Activated CD4-positive, alpha-beta memory T cell treated with anti-CD3 and anti-CD28 coated beads, Interleukin-2, amount 10 ng/mL, durations not matched to agents 7 days and 5 days (primary cell): ENCODE data around the gene BFAR. TPM values are rescaled to one million over a fixed set of nuclear protein-coding genes. Genes with fewer than 3 reads are reported as not detected.

Experiments used
- CTCF ChIA-PET: fragments of 350-600 bp; sonication (Branson Sonifier 250); formaldehyde crosslinking; loops from one replicate; lab custom pipeline; 2021; ENCODE audit warnings: antibody characterized with exemption, inconsistent platforms; lab: Charles Lee
- POLR2A ChIA-PET: fragments of 350-600 bp; sonication (Branson Sonifier 250); formaldehyde crosslinking; loops from one replicate; lab custom pipeline; 2021; ENCODE audit warnings: antibody characterized with exemption; lab: Charles Lee
- DNase-seq: peaks from one replicate; pipeline ENCODE4 v3.0.0-alpha.2; 2020
- H3K27ac Mint-ChIP-seq: one replicate; pipeline ENCODE4 v1.8.0; 2021; ENCODE audit warnings: mild to moderate bottlenecking, mixed read lengths
- H3K27me3 Mint-ChIP-seq: one replicate; pipeline ENCODE4 v1.8.0; 2021; ENCODE audit warnings: mixed read lengths
- H3K36me3 Mint-ChIP-seq: one replicate; pipeline ENCODE4 v1.8.0; 2021; ENCODE audit warnings: low read depth, mixed read lengths
- H3K4me1 Mint-ChIP-seq: one replicate; pipeline ENCODE4 v1.8.0; 2021; ENCODE audit warnings: mixed read lengths
- H3K4me3 Mint-ChIP-seq: one replicate; pipeline ENCODE4 v1.8.0; 2021; ENCODE audit warnings: mild to moderate bottlenecking, mixed read lengths
- H3K9me3 Mint-ChIP-seq: one replicate; pipeline ENCODE4 v1.8.0; 2021; ENCODE audit warnings: mixed read lengths
- total RNA-seq, 2 experiments: library from RNA; stranded (reverse); gene quantifications; one replicate each; pipeline ENCODE4 v1.2.3, GENCODE V29; 2021

Gene BFAR
- total RNA-seq: 10 to 100 TPM; 62.3 to 68.8 TPM

GRCh38 chr16:14632693-14633569 is at the start of gene BFAR:
TSS of gene BFAR (plus strand) at chr16:14632951. CDS start at chr16:14644347, 11,396 bp downstream.
- peak; percentile 99 for DNase-seq
- POLR2A ChIA-PET: interaction anchor here (0.6 to 2.6 kb wide), 9 partner anchors 9 to 347 kb away, joined by 3 to 12 read pairs (median 5); no protein-coding TSS in a partner anchor
- Mint-ChIP-seq H3K9me3 (no peaks in the 10 kb centered on the region), H3K27me3 (no peaks in the 10 kb centered on the region), H3K4me3 (peak within 1 kb of the TSS; percentile 100), H3K4me1 (peaks cover 67% of the 10 kb centered on the region), H3K27ac (peak within 1 kb of the TSS; percentile 100), H3K36me3 (peaks cover 34% of the 10 kb centered on the region)
- CTCF ChIA-PET: no interaction called here

GRCh38 chr16:14585287-14585686 is 47.5 kb upstream of the BFAR start:
- ChIA-PET CTCF (no interaction called here), POLR2A (no interaction called here)

GRCh38 chr16:14586637-14587305 is 46.0 kb upstream of the BFAR start:
- ChIA-PET POLR2A (no interaction called here), CTCF (interaction anchor here (0.9 kb wide), 1 partner anchor 9 kb away, joined by 4 read pairs; no protein-coding TSS in a partner anchor)
- peaks cover 17% of the 10 kb centered on the region for H3K4me1 Mint-ChIP-seq
- DNase-seq: no peak
- H3K27me3 Mint-ChIP-seq: no peaks in the 10 kb centered on the region
- H3K27ac Mint-ChIP-seq: no peak overlapping the region
- H3K36me3 Mint-ChIP-seq: peaks cover 44% of the 10 kb centered on the region
- no peak overlapping the region for H3K4me3 Mint-ChIP-seq
- H3K9me3 Mint-ChIP-seq: no peaks in the 10 kb centered on the region

More at GRCh38 chr16:14585287-14585686, 47.5 kb upstream of the BFAR start:
- H3K4me3 Mint-ChIP-seq: no peak overlapping the region
- no peaks in the 10 kb centered on the region for H3K9me3 Mint-ChIP-seq
- peak overlapping the region; percentile 14 for H3K27ac Mint-ChIP-seq
- DNase-seq: no peak
- H3K27me3 Mint-ChIP-seq: no peaks in the 10 kb centered on the region
- H3K36me3 Mint-ChIP-seq: peaks cover 49% of the 10 kb centered on the region
- peaks cover 21% of the 10 kb centered on the region for H3K4me1 Mint-ChIP-seq

GRCh38 chr16:14600164-14600563 is 32.6 kb upstream of the BFAR start:
- Mint-ChIP-seq H3K27ac (no peak overlapping the region), H3K4me3 (no peak overlapping the region), H3K9me3 (no peaks in the 10 kb centered on the region), H3K27me3 (no peaks in the 10 kb centered on the region), H3K36me3 (peaks cover 56% of the 10 kb centered on the region), H3K4me1 (no peaks in the 10 kb centered on the region)
- ChIA-PET POLR2A (no interaction called here), CTCF (interaction anchor here (0.9 kb wide), 1 partner anchor 350 kb away, joined by 4 read pairs; no protein-coding TSS in a partner anchor)
- no peak for DNase-seq

GRCh38 chr16:14602443-14602963 is 30.2 kb upstream of the BFAR start:
- ChIA-PET CTCF (no interaction called here), POLR2A (no interaction called here)
- H3K36me3 Mint-ChIP-seq: peaks cover 52% of the 10 kb centered on the region

GRCh38 chr16:14606102-14606501 is 26.6 kb upstream of the BFAR start:
- H3K4me1 Mint-ChIP-seq: peaks cover 7% of the 10 kb centered on the region
- peaks cover 49% of the 10 kb centered on the region for H3K36me3 Mint-ChIP-seq
- no peaks in the 10 kb centered on the region for H3K9me3 Mint-ChIP-seq
- H3K4me3 Mint-ChIP-seq: no peak overlapping the region
- H3K27me3 Mint-ChIP-seq: no peaks in the 10 kb centered on the region
- POLR2A ChIA-PET: no interaction called here
- no peak for DNase-seq
- CTCF ChIA-PET: no interaction called here
- H3K27ac Mint-ChIP-seq: no peak overlapping the region

More at GRCh38 chr16:14602443-14602963, 30.2 kb upstream of the BFAR start:
- Mint-ChIP-seq H3K27me3 (no peaks in the 10 kb centered on the region), H3K4me1 (no peaks in the 10 kb centered on the region), H3K9me3 (no peaks in the 10 kb centered on the region), H3K27ac (no peak overlapping the region), H3K4me3 (no peak overlapping the region)
- no peak for DNase-seq

GRCh38 chr16:14608111-14608566 is 24.6 kb upstream of the BFAR start:
- no peak overlapping the region for H3K4me3 Mint-ChIP-seq
- H3K27ac Mint-ChIP-seq: no peak overlapping the region
- CTCF ChIA-PET: no interaction called here
- H3K9me3 Mint-ChIP-seq: no peaks in the 10 kb centered on the region
- H3K4me1 Mint-ChIP-seq: peaks cover 7% of the 10 kb centered on the region
- no peaks in the 10 kb centered on the region for H3K27me3 Mint-ChIP-seq
- no peak for DNase-seq
- peaks cover 41% of the 10 kb centered on the region for H3K36me3 Mint-ChIP-seq
- POLR2A ChIA-PET: no interaction called here

- H3K36me3 Mint-ChIP-seq: peaks cover 40% of the 10 kb centered on the region
- ChIA-PET CTCF (interaction anchor here (0.5 kb wide), 1 partner anchor 878 kb away, joined by 3 read pairs; no protein-coding TSS in a partner anchor), POLR2A (no interaction called here)
- no peak overlapping the region for H3K27ac Mint-ChIP-seq
- H3K9me3 Mint-ChIP-seq: no peaks in the 10 kb centered on the region
- DNase-seq: no peak
- H3K4me3 Mint-ChIP-seq: no peak overlapping the region
- H3K27me3 Mint-ChIP-seq: no peaks in the 10 kb centered on the region
- H3K4me1 Mint-ChIP-seq: peaks cover 7% of the 10 kb centered on the region
These were observed 24.1 kb upstream of the BFAR start for GRCh38 chr16:14608604-14609003.

- no peak overlapping the region for H3K27ac Mint-ChIP-seq
- H3K9me3 Mint-ChIP-seq: no peaks in the 10 kb centered on the region
- POLR2A ChIA-PET: interaction anchor here (0.7 kb wide), 1 partner anchor 13 kb away, joined by 3 read pairs; no protein-coding TSS in a partner anchor
- no peak for DNase-seq
- no peak overlapping the region for H3K4me3 Mint-ChIP-seq
- CTCF ChIA-PET: no interaction called here
- peaks cover 7% of the 10 kb centered on the region for H3K4me1 Mint-ChIP-seq
- H3K36me3 Mint-ChIP-seq: peaks cover 43% of the 10 kb centered on the region
- H3K27me3 Mint-ChIP-seq: no peaks in the 10 kb centered on the region
These were observed 23.0 kb upstream of the BFAR start for GRCh38 chr16:14609716-14610115.

- Mint-ChIP-seq H3K36me3 (peaks cover 49% of the 10 kb centered on the region), H3K9me3 (no peaks in the 10 kb centered on the region), H3K4me1 (peaks cover 7% of the 10 kb centered on the region), H3K4me3 (no peak overlapping the region), H3K27me3 (no peaks in the 10 kb centered on the region), H3K27ac (no peak overlapping the region)
- no peak for DNase-seq
- POLR2A ChIA-PET: interaction anchor here (2.0 kb wide), 1 partner anchor 17 kb away, joined by 4 read pairs; no protein-coding TSS in a partner anchor
- CTCF ChIA-PET: no interaction called here
These were observed 21.1 kb upstream of the BFAR start for GRCh38 chr16:14611660-14612059.

GRCh38 chr16:14613991-14614390 is 18.8 kb upstream of the BFAR start:
- ChIA-PET CTCF (no interaction called here), POLR2A (no interaction called here)
- DNase-seq: no peak
- Mint-ChIP-seq H3K27ac (no peak overlapping the region), H3K4me1 (no peaks in the 10 kb centered on the region), H3K36me3 (peaks cover 48% of the 10 kb centered on the region), H3K27me3 (no peaks in the 10 kb centered on the region), H3K4me3 (no peak overlapping the region), H3K9me3 (no peaks in the 10 kb centered on the region)

- ChIA-PET POLR2A (no interaction called here), CTCF (no interaction called here)
- Mint-ChIP-seq H3K36me3 (peaks cover 45% of the 10 kb centered on the region), H3K4me1 (no peaks in the 10 kb centered on the region), H3K9me3 (no peaks in the 10 kb centered on the region), H3K27ac (no peak overlapping the region), H3K4me3 (no peak overlapping the region), H3K27me3 (no peaks in the 10 kb centered on the region)
- DNase-seq: no peak
These were observed 16.5 kb upstream of the BFAR start for GRCh38 chr16:14616280-14616679.

- ChIA-PET POLR2A (no interaction called here), CTCF (no interaction called here)
- H3K27me3 Mint-ChIP-seq: no peaks in the 10 kb centered on the region
- H3K4me3 Mint-ChIP-seq: no peak overlapping the region
- H3K9me3 Mint-ChIP-seq: no peaks in the 10 kb centered on the region
- peaks cover 49% of the 10 kb centered on the region for H3K36me3 Mint-ChIP-seq
- H3K27ac Mint-ChIP-seq: no peak overlapping the region
- no peaks in the 10 kb centered on the region for H3K4me1 Mint-ChIP-seq
- no peak for DNase-seq
These were observed 14.2 kb upstream of the BFAR start for GRCh38 chr16:14618566-14618965.
